Mammary microvascular endothelial cell (primary cell): ENCODE measurements around the gene NAPA. TPM values are rescaled to one million over a fixed set of nuclear protein-coding genes. Genes with fewer than 3 reads are reported as not detected.

Experiments used
- total RNA-seq: library from RNA; depleted of rRNA; stranded (reverse); fragments of >200 nt; gene quantifications from 2 replicates; pipeline ENCODE4 v1.2.3, GENCODE V29; 2015

NAPA gene
- total RNA-seq, result 147 and 150 TPM in 2 replicates

GRCh38 chr19:47514869-47515588, at the start of gene NAPA:
TSS of gene NAPA (minus strand) at chr19:47515063. CDS start at chr19:47514940, 123 bp downstream.

DNA sequence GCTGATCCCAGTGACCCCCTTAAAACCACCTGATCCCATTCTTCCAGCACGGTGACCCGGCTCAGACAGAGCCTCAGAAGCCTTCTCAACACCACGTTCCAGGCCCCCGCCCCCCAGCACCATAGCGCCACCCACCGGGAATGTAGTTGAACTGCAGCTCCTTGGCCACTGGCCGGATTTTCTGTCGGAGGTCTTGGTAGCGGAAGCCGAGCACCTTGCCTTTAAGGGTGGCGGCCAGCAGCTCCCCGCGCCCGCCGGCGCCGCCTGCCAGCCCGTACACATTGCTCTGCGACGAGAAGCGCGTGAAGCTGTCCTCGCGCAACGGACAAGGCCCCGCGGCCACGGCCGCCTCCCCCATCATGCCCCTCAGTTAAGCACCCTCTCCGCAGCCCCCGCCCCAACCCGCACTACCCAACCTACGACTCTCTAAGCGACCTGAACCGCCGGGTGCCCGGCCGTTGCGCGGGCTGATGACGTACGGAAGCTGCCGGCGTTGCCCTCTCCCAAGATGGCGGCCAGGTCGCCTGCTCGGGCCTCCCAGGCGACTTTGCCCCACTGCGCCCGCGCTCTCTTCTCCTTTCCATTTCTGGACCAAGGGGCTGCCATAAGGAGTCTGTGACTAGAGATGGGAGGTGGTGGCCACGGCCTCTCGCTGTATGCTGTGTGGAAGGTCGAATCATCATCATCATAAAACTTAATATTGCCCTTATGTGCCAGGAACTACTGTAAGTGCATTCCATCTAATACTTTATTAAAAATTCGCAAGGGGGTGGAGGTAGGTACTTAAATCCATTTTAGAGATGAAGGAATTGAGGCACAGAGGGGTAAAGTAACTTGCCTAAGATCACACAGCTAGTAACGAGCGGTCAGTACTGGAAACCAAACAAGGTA, 30.8 kb downstream of the NAPA start, which contains the start of gene KPTN:
TSS of gene KPTN (minus strand) at position 420 of the 891 bp plus-strand sequence. CDS start at position 361, 59 bp downstream.

GRCh38 chr19:47471733-47472457, 43.0 kb downstream of the NAPA start, which contains the start of gene SLC8A2:
TSS of gene SLC8A2 (minus strand) at chr19:47471893. CDS start at chr19:47466403, 5,490 bp downstream.

Other genes starting within 250 kb of the NAPA start
- gene INAFM1, start 240.2 kb downstream of the NAPA start, total RNA-seq, result 1.5 and 2.1 TPM in 2 replicates
- not detected in 2 replicates for gene C5AR1, start 205.2 kb downstream of the NAPA start, total RNA-seq
- not detected in 2 replicates for gene C5AR2, start 182.9 kb downstream of the NAPA start, total RNA-seq
- gene DHX34, start 165.7 kb downstream of the NAPA start, total RNA-seq, result 20.3 and 20.4 TPM in 2 replicates
- gene MEIS3, start 95.5 kb downstream of the NAPA start, total RNA-seq, result not detected in 2 replicates
- not detected in 2 replicates for gene SLC8A2, start 43.2 kb downstream of the NAPA start, total RNA-seq
- gene KPTN, start 30.8 kb downstream of the NAPA start, total RNA-seq, result 3.7 and 4.4 TPM in 2 replicates
- 0.13 and 0.15 TPM in 2 replicates for gene ZNF541, start 58.1 kb upstream of the NAPA start, total RNA-seq
- gene BICRA, start 94.1 kb upstream of the NAPA start, total RNA-seq, result 3.2 and 12.9 TPM in 2 replicates
- 170 and 177 TPM in 2 replicates for gene EHD2, start 198.4 kb upstream of the NAPA start, total RNA-seq
- 164 and 174 TPM in 2 replicates for gene NOP53, start 230.5 kb upstream of the NAPA start, total RNA-seq